Right lobe of liver (tissue), 6 donors: ENCODE data around the gene ASMT. TPM values are rescaled to one million over a fixed set of nuclear protein-coding genes. Genes with fewer than 3 reads are reported as not detected.

Experiments used
- ATAC-seq, 4 donors: fragments of 200-7000 bp; cut with Tn5 transposase; one replicate each; pipeline ENCODE4 v1.9.1; 2020; ENCODE audit warnings: mild to moderate bottlenecking in 4 of 4, moderate library complexity in 4 of 4
- DNase-seq, 3 donors: peaks; one replicate each; pipeline ENCODE4 v3.0.0-alpha.2; 2020
- H3K27ac ChIP-seq, 3 donors: fragments of 200-600 bp; one replicate each; pipeline ENCODE4 v1.8.0; 2022
- H3K27me3 ChIP-seq, 2 donors: fragments of 200-600 bp; one replicate each; pipeline ENCODE4 v1.8.0; 2022
- H3K36me3 ChIP-seq, 4 donors: fragments of 200-600 bp; sonication (generic) in 1 of 4; one replicate each; pipeline versions ENCODE4 v1.5.1 to v1.8.0; 2017 to 2022; ENCODE audit warnings: control low read depth in 1 of 4
- H3K4me1 ChIP-seq, 4 donors: fragments of 200-600 bp; sonication (generic) in 1 of 4; one replicate each; pipeline versions ENCODE4 v1.5.1 to v1.8.0; 2017 to 2022; ENCODE audit warnings: control low read depth in 1 of 4
- H3K4me3 ChIP-seq, 3 donors: fragments of 200-600 bp; one replicate each; pipeline ENCODE4 v1.8.0; 2022
- H3K9me3 ChIP-seq, 4 donors: fragments of 200-600 bp; sonication (generic) in 1 of 4; one replicate each; pipeline versions ENCODE4 v1.5.1 to v1.8.0; 2017 to 2022; ENCODE audit warnings: control low read depth in 1 of 4
- CTCF ChIP-seq, 4 donors: fragments of 200-600 bp in 3 of 4; fragments of 450-650 bp in 1 of 4; IDR thresholded peaks; one replicate each; pipeline versions ENCODE4 v1.5.1 to v1.8.0; 2016 to 2022; ENCODE audit warnings: antibody characterized with exemption in 4 of 4, mild to moderate bottlenecking in 2 of 4
- POLR2A ChIP-seq: fragments of 450-650 bp; IDR thresholded peaks from one replicate; pipeline ENCODE4 v1.6.1; 2017; ENCODE audit warnings: antibody characterized with exemption, mild to moderate bottlenecking
- WGBS: methylation state at CpG from one replicate; pipeline ENCODE4 v1.1.6; 2018; ENCODE audit warnings: low coverage, low lambda C conversion rate; ENCODE audit not compliant: insufficient coverage; ENCODE audit errors: missing lambda C conversion rate; 5-methylcytosine and 5-hydroxymethylcytosine counted together
- intact Hi-C, 2 donors: fragments of 100-400 bp; cut with DNase I; formaldehyde crosslinking; loops; one replicate each; pipeline versions ENCODE4 v1.11.2 to v1.14.1; 2022
- total RNA-seq, 6 experiments: library from RNA; depleted of rRNA in 2 of 6; stranded (reverse); fragments of >200 nt in 2 of 6; fragmentation: NEBNext Ultra II Directional in 3 of 6; extraction: Animal tissue kit (Norgen Biotek cat#: 25700) in 3 of 6; gene quantifications; one replicate each; pipeline versions ENCODE4 v1.1.0 to v1.2.4, GENCODE V29; 2016 to 2023
- donor health status: DM: no; HTN: yes; CAD: no.
- donor health status: DM: no; HTN: no; CAD: no.
- donor health status: DM: no; HTN: no; CAD: no.
- donor health status: DM: no; HTN: yes; CAD: no.
- donor health status: DM: no; HTN: yes; CAD: no.

Gene ASMT
- total RNA-seq, 6 experiments from 2014 or later: 0.13 TPM; not detected in 5

- 80% methylated on average over 10 of the region's 50 CpGs for WGBS
- Histone ChIP-seq H3K4me3 (no peak overlapping the region), H3K36me3 (peaks cover 0 to 87% (median 65%) of the 10 kb centered on the region in 4 donors), H3K27me3 (no peaks in the 10 kb centered on the region), H3K9me3 (no peaks in the 10 kb centered on the region), H3K4me1 (peaks cover 0 to 3% (median 0%) of the 10 kb centered on the region in 4 donors), H3K27ac (no peak overlapping the region)
- TF ChIP-seq CTCF (IDR thresholded peaks at IDR 0.05) (no peak), POLR2A (no peak)
- ATAC-seq (no peak), DNase-seq (no peak)
- intact Hi-C loops: no loop called here
Observed at GRCh38 chrX:1598021-1598875, 16.6 kb upstream of the ASMT start.

- TF ChIP-seq POLR2A: no peak
- no peak for TF ChIP-seq CTCF (IDR thresholded peaks at IDR 0.05)
- no peaks in the 10 kb centered on the region for H3K9me3 ChIP-seq
- peak in 1 of 3 donors; percentile 45 for DNase-seq
- no peak overlapping the region for H3K4me3 ChIP-seq
- H3K27me3 ChIP-seq: no peaks in the 10 kb centered on the region
- intact Hi-C loops: no loop called here
- WGBS: 81% methylated on average over 17 of the region's 57 CpGs
- peaks cover 0 to 80% (median 60%) of the 10 kb centered on the region in 4 donors for H3K36me3 ChIP-seq
- no peaks in the 10 kb centered on the region for H3K4me1 ChIP-seq
- no peak for ATAC-seq
- no peak overlapping the region for H3K27ac ChIP-seq
Observed at GRCh38 chrX:1598876-1599790, 15.7 kb upstream of the ASMT start.

- ATAC-seq (peak in 1 of 4 donors; percentile 3), DNase-seq (no peak)
- Histone ChIP-seq H3K36me3 (peaks cover 0 to 72% (median 54%) of the 10 kb centered on the region in 4 donors), H3K9me3 (no peaks in the 10 kb centered on the region), H3K27ac (no peak overlapping the region), H3K27me3 (no peaks in the 10 kb centered on the region), H3K4me3 (no peak overlapping the region), H3K4me1 (no peaks in the 10 kb centered on the region)
- no peak for TF ChIP-seq CTCF (IDR thresholded peaks at IDR 0.05)
- no peak for TF ChIP-seq POLR2A
- WGBS: no CpG with 5 or more reads among the region's 36 CpGs
- intact Hi-C loops: no loop called here
Observed at GRCh38 chrX:1599791-1600405, 15.0 kb upstream of the ASMT start.

- intact Hi-C loops: no loop called here
- Histone ChIP-seq H3K9me3 (no peaks in the 10 kb centered on the region), H3K36me3 (peaks cover 0 to 66% (median 48%) of the 10 kb centered on the region in 4 donors), H3K27ac (no peak overlapping the region), H3K4me1 (no peaks in the 10 kb centered on the region), H3K27me3 (no peaks in the 10 kb centered on the region), H3K4me3 (no peak overlapping the region)
- TF ChIP-seq POLR2A: no peak
- TF ChIP-seq CTCF (IDR thresholded peaks at IDR 0.05): no peak
- ATAC-seq (peak in 1 of 4 donors; percentile 4), DNase-seq (peak in 2 of 3 donors; percentile 44 to 53)
- 80% methylated on average over 1 of the region's 52 CpGs for WGBS
Observed at GRCh38 chrX:1600406-1601050, 14.3 kb upstream of the ASMT start.
